NCI-H2171 (cell line): ENCODE measurements around the gene C1QTNF6.
A peak's percentile ranks its signal among the peaks of the same experiment; 100 is the strongest.

Experiments
- DNase-seq: peaks from one replicate; lab custom pipeline; 2025; lab: John Stamatoyannopoulos, UW

C1QTNF6 gene

GRCh38 chr22:37223965-37224551, 36.0 kb upstream of the C1QTNF6 start:
- DNase-seq: no peak

GRCh38 chr22:37222440-37222971, 34.5 kb upstream of the C1QTNF6 start:
- DNase-seq: no peak

- DNase-seq: no peak
These were observed 33.6 kb upstream of the C1QTNF6 start for GRCh38 chr22:37221424-37222333.

- peak; percentile 25 for DNase-seq
These were observed 32.5 kb upstream of the C1QTNF6 start for GRCh38 chr22:37220543-37220981.

GRCh38 chr22:37219533-37219932, 31.5 kb upstream of the C1QTNF6 start:
- DNase-seq: no peak

- no peak for DNase-seq
These were observed 30.8 kb upstream of the C1QTNF6 start for GRCh38 chr22:37218771-37219411.

- no peak for DNase-seq
These were observed 30.3 kb upstream of the C1QTNF6 start for GRCh38 chr22:37218399-37218770.

- DNase-seq: no peak
These were observed 27.8 kb upstream of the C1QTNF6 start for GRCh38 chr22:37215890-37216289.

- DNase-seq: no peak
These were observed 26.6 kb upstream of the C1QTNF6 start for GRCh38 chr22:37214731-37215030.

GRCh38 chr22:37213941-37214730, 26.1 kb upstream of the C1QTNF6 start:
- no peak for DNase-seq

GRCh38 chr22:37213218-37213855, 25.3 kb upstream of the C1QTNF6 start:
- no peak for DNase-seq

GRCh38 chr22:37212174-37212906, 24.3 kb upstream of the C1QTNF6 start, which contains the start of gene SSTR3:
TSS of gene SSTR3 (minus strand) at chr22:37212477. CDS start at chr22:37207803, 4,674 bp downstream.
- peak; percentile 56 for DNase-seq

GRCh38 chr22:37211866-37212173, 23.8 kb upstream of the C1QTNF6 start:
- no peak for DNase-seq

GRCh38 chr22:37211075-37211865, 23.2 kb upstream of the C1QTNF6 start:
- DNase-seq: no peak

GRCh38 chr22:37210041-37210803, 22.2 kb upstream of the C1QTNF6 start:
- no peak for DNase-seq

GRCh38 chr22:37209140-37209845, 21.2 kb upstream of the C1QTNF6 start:
- no peak for DNase-seq

GRCh38 chr22:37208401-37209139, 20.5 kb upstream of the C1QTNF6 start:
- DNase-seq: no peak

- no peak for DNase-seq
These were observed 19.9 kb upstream of the C1QTNF6 start for GRCh38 chr22:37207981-37208380.
